MM.1S (cell line): ENCODE measurements around the gene CMBL.

Source experiments
- DNase-seq: peaks from one replicate; pipeline ENCODE4 v3.0.0-alpha.2; 2015
- H2AFZ ChIP-seq: fragments of 300-600 bp; sonication (generic); 2 replicates; pipeline ENCODE4 v1.6.0; 2016; ENCODE audit warnings: antibody characterized with exemption, low read length
- H3F3A ChIP-seq: fragments of 300-600 bp; sonication (generic); 2 replicates; pipeline ENCODE4 v1.6.1; 2016; ENCODE audit warnings: mild to moderate bottlenecking, antibody characterized with exemption, low read length, moderate library complexity, mixed read lengths; ENCODE audit not compliant: insufficient read depth
- H3K27ac ChIP-seq: fragments of 300-600 bp; sonication (generic); 2 replicates; pipeline ENCODE4 v1.5.1; 2016; ENCODE audit warnings: mild to moderate bottlenecking, low read length
- H3K27me3 ChIP-seq: fragments of 300-600 bp; sonication (generic); replicated peaks from 2 replicates; pipeline ENCODE4 v1.6.0; 2016; ENCODE audit warnings: low read length; ENCODE audit not compliant: insufficient read depth
- H3K36me3 ChIP-seq: fragments of 300-600 bp; sonication (generic); replicated peaks from 2 replicates; pipeline ENCODE4 v1.6.1; 2016; ENCODE audit warnings: mild to moderate bottlenecking, low read length, mixed read lengths; ENCODE audit not compliant: insufficient read depth
- H3K4me1 ChIP-seq: fragments of 300-600 bp; sonication (generic); 2 replicates; pipeline ENCODE4 v1.6.1; 2016; ENCODE audit warnings: low read length, mixed read lengths
- H3K4me2 ChIP-seq: fragments of 300-600 bp; sonication (generic); 2 replicates; pipeline ENCODE4 v1.6.0; 2016; ENCODE audit warnings: low read depth, low read length
- H3K4me3 ChIP-seq: fragments of 300-600 bp; sonication (generic); 2 replicates; pipeline ENCODE4 v1.5.1; 2016; ENCODE audit warnings: low read length, mixed read lengths
- H3K79me2 ChIP-seq: fragments of 300-600 bp; sonication (generic); 2 replicates; pipeline ENCODE4 v1.6.1; 2016; ENCODE audit warnings: mixed run types, low read length, mixed read lengths
- H3K9ac ChIP-seq: fragments of 300-600 bp; sonication (generic); 2 replicates; pipeline ENCODE4 v1.6.1; 2016; ENCODE audit warnings: low read length, mixed read lengths
- H3K9me2 ChIP-seq: fragments of 300-600 bp; sonication (generic); replicated peaks from 2 replicates; pipeline ENCODE4 v1.6.1; 2016; ENCODE audit warnings: mild to moderate bottlenecking, low read length, mixed read lengths; ENCODE audit not compliant: insufficient read depth
- H3K9me3 ChIP-seq: fragments of 300-600 bp; sonication (generic); replicated peaks from 2 replicates; pipeline ENCODE4 v1.6.1; 2016; ENCODE audit warnings: mild to moderate bottlenecking, low read length, mixed read lengths; ENCODE audit not compliant: insufficient read depth
- H4K20me1 ChIP-seq: fragments of 300-600 bp; sonication (generic); 2 replicates; pipeline ENCODE4 v1.6.1; 2016; ENCODE audit warnings: mild to moderate bottlenecking, low read length, moderate library complexity, mixed read lengths; ENCODE audit not compliant: insufficient read depth
- EZH2 ChIP-seq: fragments of 300-600 bp; sonication (generic); optimal IDR thresholded peaks from 2 replicates; pipeline ENCODE3; 2017; ENCODE audit warnings: low read depth, mild to moderate bottlenecking, antibody characterized with exemption, low read length, mixed read lengths
- EZH2phosphoT487 ChIP-seq: fragments of 300-600 bp; sonication (generic); IDR thresholded peaks from 2 replicates; pipeline ENCODE4 v1.6.1; 2018; ENCODE audit warnings: antibody characterized with exemption, low read length
- TF ChIP-seq, protein P1 (sequence below): fragments of 300-600 bp; sonication (generic); IDR thresholded peaks from 2 replicates; pipeline ENCODE4 v1.5.1; 2016; ENCODE audit warnings: antibody characterized with exemption, low read length, mixed read lengths

CMBL gene

DNA sequence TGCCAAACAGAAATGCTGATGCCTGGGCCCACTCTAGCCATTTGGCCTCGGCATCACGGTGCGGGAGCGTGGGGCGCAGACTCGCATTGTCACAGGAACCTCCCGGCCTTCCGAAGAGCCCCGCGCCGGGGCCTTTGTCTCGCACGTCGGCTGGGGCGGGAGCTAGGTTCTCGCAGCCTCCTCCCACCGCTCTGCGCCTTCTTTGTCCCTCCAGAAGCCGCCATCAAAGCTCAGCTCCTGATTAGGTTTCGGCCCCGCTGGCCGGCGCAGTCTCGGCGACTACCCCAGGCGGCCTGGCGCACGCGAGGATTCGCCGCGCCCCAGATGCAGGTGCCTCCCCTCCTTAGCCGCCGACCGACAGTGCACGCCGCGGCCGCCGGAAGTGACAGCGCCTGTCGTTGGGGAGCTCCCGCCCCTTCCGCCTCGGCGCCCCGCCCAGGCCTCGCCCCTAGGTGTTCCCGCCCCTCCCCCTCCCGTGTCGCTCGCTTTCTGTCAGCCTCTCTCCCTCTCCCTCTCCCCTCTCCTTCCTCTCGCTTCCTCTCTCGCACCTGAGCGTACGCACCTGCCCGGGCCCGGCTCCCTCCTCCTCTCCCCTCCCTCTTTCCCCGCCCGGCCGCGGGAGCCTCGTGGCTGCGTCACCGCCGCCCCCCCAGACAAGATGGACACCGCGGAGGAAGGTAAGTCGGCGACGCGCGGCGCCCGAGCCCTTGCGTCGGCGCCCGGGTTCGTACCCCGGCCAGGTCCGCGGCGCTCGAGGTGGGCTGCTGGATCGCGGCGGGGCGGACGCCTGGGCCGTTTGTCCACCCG, 45.7 kb upstream of the CMBL start, which contains the start of gene MARCHF6:
Gene MARCHF6 (plus strand): TSS at position 455 of the 807 bp plus-strand sequence. CDS start 204 bp downstream, at position 659.
- Histone ChIP-seq H3K79me2 (peaks cover 51% of the 10 kb centered on the region), H3K4me3 (peak within 1 kb of the TSS; percentile 85)

DNA sequence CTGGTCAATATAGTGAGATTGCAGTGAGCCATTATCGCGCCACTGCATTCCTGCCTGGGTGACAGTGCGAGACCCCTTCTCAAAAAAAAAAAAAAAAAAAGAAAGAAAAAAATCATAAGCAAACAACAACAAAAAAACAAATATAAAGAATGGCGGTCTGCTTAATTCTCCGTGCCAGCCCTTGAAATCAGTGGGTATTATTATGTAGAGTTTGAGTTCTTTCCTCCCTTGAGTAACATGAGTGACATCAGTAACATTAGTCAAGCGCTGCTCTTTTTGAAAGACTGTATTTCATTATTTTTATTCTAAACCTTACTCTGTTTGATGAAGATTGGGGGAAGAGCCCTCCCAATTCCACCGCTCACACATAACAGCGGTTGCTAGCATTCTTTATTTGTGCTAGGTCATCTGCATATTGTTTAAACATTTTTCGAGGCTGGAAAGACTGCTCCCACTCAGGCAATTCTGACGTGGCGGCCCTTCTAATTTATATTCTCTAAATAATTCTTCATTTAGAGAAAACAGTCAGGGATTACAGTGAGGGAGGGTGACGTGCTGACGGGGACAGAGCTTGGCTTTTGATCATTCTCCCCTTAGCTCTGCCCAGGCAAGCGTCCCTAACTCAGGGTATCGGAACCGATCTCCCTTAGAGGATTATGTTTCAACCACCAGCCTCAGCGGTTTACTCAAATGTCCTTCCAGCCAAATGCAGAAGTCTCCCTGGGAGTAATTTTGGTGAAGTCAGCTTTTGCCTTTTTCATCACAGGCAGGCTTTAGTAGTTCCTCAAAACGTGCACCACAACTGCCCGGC, 44.9 kb upstream of the CMBL start:
- Histone ChIP-seq H3K9me2 (no peaks in the 10 kb centered on the region), H3K27ac (peak overlapping the region; percentile 99), H3F3A (peaks cover 21% of the 10 kb centered on the region), H3K4me3 (peak overlapping the region; percentile 85), H3K4me2 (peak overlapping the region; percentile 75), H4K20me1 (peaks cover 15% of the 10 kb centered on the region), H3K9ac (peak overlapping the region; percentile 88), H3K79me2 (peaks cover 43% of the 10 kb centered on the region), H3K27me3 (no peaks in the 10 kb centered on the region), H3K4me1 (peaks cover 13% of the 10 kb centered on the region; the same call in 1 of the 2 replicates), H3K36me3 (no peaks in the 10 kb centered on the region), H2AFZ (peak overlapping the region; percentile 77), H3K9me3 (no peaks in the 10 kb centered on the region)
- TF ChIP-seq EZH2 (no peak), EZH2phosphoT487 (no peak)
- TF ChIP-seq, protein P1, sequence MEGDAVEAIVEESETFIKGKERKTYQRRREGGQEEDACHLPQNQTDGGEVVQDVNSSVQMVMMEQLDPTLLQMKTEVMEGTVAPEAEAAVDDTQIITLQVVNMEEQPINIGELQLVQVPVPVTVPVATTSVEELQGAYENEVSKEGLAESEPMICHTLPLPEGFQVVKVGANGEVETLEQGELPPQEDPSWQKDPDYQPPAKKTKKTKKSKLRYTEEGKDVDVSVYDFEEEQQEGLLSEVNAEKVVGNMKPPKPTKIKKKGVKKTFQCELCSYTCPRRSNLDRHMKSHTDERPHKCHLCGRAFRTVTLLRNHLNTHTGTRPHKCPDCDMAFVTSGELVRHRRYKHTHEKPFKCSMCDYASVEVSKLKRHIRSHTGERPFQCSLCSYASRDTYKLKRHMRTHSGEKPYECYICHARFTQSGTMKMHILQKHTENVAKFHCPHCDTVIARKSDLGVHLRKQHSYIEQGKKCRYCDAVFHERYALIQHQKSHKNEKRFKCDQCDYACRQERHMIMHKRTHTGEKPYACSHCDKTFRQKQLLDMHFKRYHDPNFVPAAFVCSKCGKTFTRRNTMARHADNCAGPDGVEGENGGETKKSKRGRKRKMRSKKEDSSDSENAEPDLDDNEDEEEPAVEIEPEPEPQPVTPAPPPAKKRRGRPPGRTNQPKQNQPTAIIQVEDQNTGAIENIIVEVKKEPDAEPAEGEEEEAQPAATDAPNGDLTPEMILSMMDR = no peak
- peak; percentile 74 for DNase-seq

More for the DNA sequence above, 45.7 kb upstream of the CMBL start, which contains the start of gene MARCHF6:
- Histone ChIP-seq H4K20me1 (peaks cover 22% of the 10 kb centered on the region), H3F3A (peaks cover 21% of the 10 kb centered on the region), H3K9me2 (no peaks in the 10 kb centered on the region), H3K27me3 (no peaks in the 10 kb centered on the region), H3K9me3 (no peaks in the 10 kb centered on the region), H3K36me3 (no peaks in the 10 kb centered on the region), H3K4me1 (peaks cover 13% of the 10 kb centered on the region; the same call in 1 of the 2 replicates), H3K4me2 (peak within 1 kb of the TSS; percentile 81), H3K9ac (peak within 1 kb of the TSS; percentile 88), H3K27ac (peak within 1 kb of the TSS; percentile 99), H2AFZ (peak within 1 kb of the TSS; percentile 77)
- TF ChIP-seq EZH2 (no peak), EZH2phosphoT487 (no peak)
- TF ChIP-seq, protein P1 = no peak
- DNase-seq = peak; percentile 97

DNA sequence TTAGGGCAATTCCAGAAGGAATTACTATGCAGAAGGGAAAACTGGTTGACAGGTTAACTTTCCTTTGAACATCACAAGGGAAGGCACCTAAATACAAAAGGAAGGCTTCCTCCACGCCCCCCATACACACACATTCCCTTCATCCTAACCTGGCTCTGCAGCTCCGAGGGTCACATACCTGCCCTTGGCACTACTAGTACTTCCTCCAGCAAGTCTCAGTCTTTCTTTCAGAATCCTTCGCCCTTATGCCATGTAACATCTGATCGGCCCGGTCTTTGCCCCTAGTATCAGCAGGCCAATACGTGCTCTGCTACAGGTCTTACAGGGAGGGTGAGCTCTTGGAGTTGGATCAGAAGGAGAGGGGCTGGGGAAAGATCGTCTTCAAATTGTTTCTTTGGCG, 44.2 kb upstream of the CMBL start:
- Histone ChIP-seq H3K9ac (no peak overlapping the region), H3K4me3 (no peak overlapping the region)

More for the DNA sequence above, 44.2 kb upstream of the CMBL start:
- H3K27me3 ChIP-seq = no peaks in the 10 kb centered on the region
- DNase-seq = no peak
- peak overlapping the region; percentile 75; the same call in 1 of the 2 replicates for H3K4me2 ChIP-seq
- H3K4me1 ChIP-seq = peaks cover 8% of the 10 kb centered on the region; the same call in 1 of the 2 replicates
- H3F3A ChIP-seq = peaks cover 21% of the 10 kb centered on the region
- H3K9me2 ChIP-seq = no peaks in the 10 kb centered on the region
- no peak overlapping the region; the same call in 1 of the 2 replicates for H3K27ac ChIP-seq
- peaks cover 9% of the 10 kb centered on the region for H4K20me1 ChIP-seq
- TF ChIP-seq EZH2 (no peak), EZH2phosphoT487 (no peak)
- TF ChIP-seq, protein P1 = no peak
- peaks cover 36% of the 10 kb centered on the region for H3K79me2 ChIP-seq
- H3K9me3 ChIP-seq = no peaks in the 10 kb centered on the region
- no peak overlapping the region for H2AFZ ChIP-seq
- H3K36me3 ChIP-seq = no peaks in the 10 kb centered on the region
